Uterus (tissue), 2 donors: Measurements from ENCODE around the gene EEA1.

Source experiments
- CTCF ChIP-seq, 4 experiments: fragments of 200-600 bp in 2 of 4; fragments of 450-650 bp in 2 of 4; sonication (generic) in 2 of 4; IDR thresholded peaks; one replicate each; pipeline ENCODE4 v1.5.1; 2016 to 2019; ENCODE audit warnings: antibody characterized with exemption in 4 of 4, mild to moderate bottlenecking in 2 of 4, moderate library complexity in 1 of 4
- POLR2A ChIP-seq, 2 donors: fragments of 450-650 bp; IDR thresholded peaks; one replicate each; pipeline ENCODE4 v1.6.1; 2016; ENCODE audit warnings: antibody characterized with exemption in 2 of 2, mild to moderate bottlenecking in 1 of 2, moderate library complexity in 1 of 2

GRCh38 chr12:92933606-92934005, 4.5 kb upstream of the EEA1 start:
- no peak for TF ChIP-seq POLR2A (IDR thresholded peaks at IDR 0.05)
- TF ChIP-seq CTCF (IDR thresholded peaks at IDR 0.05): no peak
